Lung (tissue), 12 donors: ENCODE results near the gene UBAP2. TPM values are rescaled to one million over a fixed set of nuclear protein-coding genes. Genes with fewer than 3 reads are reported as not detected.
A peak's percentile ranks its signal among the peaks of the same experiment; 100 is the strongest.

Source experiments
- ATAC-seq: fragments of 200-7000 bp; cut with Tn5 transposase; one replicate; pipeline ENCODE4 v1.9.1; 2020; ENCODE audit warnings: moderate number of reproducible peaks; ENCODE audit not compliant: insufficient read depth, low FRiP score
- DNase-seq, 3 donors: peaks; one replicate each; pipeline ENCODE4 v3.0.0-alpha.2; 2013 to 2017
- H3K27ac ChIP-seq, 2 donors: one replicate each; pipeline ENCODE4 v1.5.1; 2013; ENCODE audit warnings: mild to moderate bottlenecking in 2 of 2, moderate library complexity in 2 of 2, control low read depth in 1 of 2, inconsistent platforms in 1 of 2, low read depth in 1 of 2, low read length in 1 of 2
- H3K27me3 ChIP-seq, 3 donors: one replicate each; pipeline ENCODE4 v1.5.1; 2013; ENCODE audit warnings: low read length in 2 of 3; ENCODE audit not compliant: control insufficient read depth in 3 of 3, insufficient read depth in 3 of 3
- H3K36me3 ChIP-seq, 4 donors: one replicate each; pipeline ENCODE4 v1.5.1; 2013; ENCODE audit warnings: low read length in 4 of 4, mild to moderate bottlenecking in 1 of 4, moderate library complexity in 1 of 4; ENCODE audit not compliant: control insufficient read depth in 4 of 4, insufficient read depth in 4 of 4
- H3K4me1 ChIP-seq, 5 donors: one replicate each; pipeline ENCODE4 v1.5.1; 2013; ENCODE audit warnings: low read length in 5 of 5, mild to moderate bottlenecking in 2 of 5, moderate library complexity in 1 of 5; ENCODE audit not compliant: control insufficient read depth in 5 of 5, insufficient read depth in 5 of 5
- H3K4me3 ChIP-seq: one replicate; pipeline ENCODE4 v1.5.1; 2013; ENCODE audit warnings: mild to moderate bottlenecking, control low read depth, moderate library complexity
- H3K9ac ChIP-seq, 2 donors: one replicate each; pipeline ENCODE4 v1.5.1; 2013; ENCODE audit warnings: low read length in 2 of 2, control low read depth in 1 of 2; ENCODE audit not compliant: insufficient read depth in 1 of 2
- H3K9me3 ChIP-seq, 4 donors: one replicate each; pipeline ENCODE4 v1.5.1; 2013; ENCODE audit warnings: low read length in 3 of 4, mild to moderate bottlenecking in 1 of 4, moderate library complexity in 1 of 4; ENCODE audit not compliant: control insufficient read depth in 4 of 4, insufficient read depth in 3 of 4
- CTCF ChIP-seq: IDR thresholded peaks from 2 replicates; pipeline ENCODE4 v1.5.1; 2012; ENCODE audit warnings: mild to moderate bottlenecking; ENCODE audit errors: control extremely low read depth, extremely low read depth
- WGBS, 2 donors: extraction: QIAGEN DNeasy Blood & Tissue Kit; methylation state at CpG; one replicate each; pipeline ENCODE4 v1.1.7; 2013; 5-methylcytosine and 5-hydroxymethylcytosine counted together
- polyA plus RNA-seq, 2 donors: library from polyadenylated mRNA; stranded (reverse); fragments of 200-250 nt; gene quantifications; one replicate each; pipeline ENCODE4 v1.2.1, GENCODE V29; 2013
- total RNA-seq, 2 donors: library from RNA; depleted of rRNA in 1 of 2; stranded (reverse); fragments of >200 nt in 1 of 2; gene quantifications; one replicate each; pipeline ENCODE4 v1.2.1, GENCODE V29; 2014 to 2021
- donor health status: control.
- donor health status: control.
- donor health status: Bipolar disorder and iron deficiency.
- donor health status: healthy.
- donor health status: DM: yes; HTN: yes; CAD: no.

Gene UBAP2
- total and polyA plus RNA-seq, 4 donors, result 12.6 to 45.4 (median 21.3) TPM

- Histone ChIP-seq H3K9me3 (no peaks in the 10 kb centered on the region), H3K9ac (no peak overlapping the region), H3K4me1 (no peaks in the 10 kb centered on the region), H3K36me3 (peaks cover 23 to 42% (median 40%) of the 10 kb centered on the region in 4 donors), H3K27ac (no peak overlapping the region), H3K4me3 (no peak overlapping the region), H3K27me3 (no peaks in the 10 kb centered on the region)
- no peak for TF ChIP-seq CTCF
- ATAC-seq (no peak), DNase-seq (no peak)
- 88 to 95% methylated on average over 4 of the region's 4 CpGs for WGBS, 2 donors
Measured at GRCh38 chr9:34096751-34097150, 48.1 kb upstream of the UBAP2 start.

GRCh38 chr9:34093578-34093977 is 44.9 kb upstream of the UBAP2 start:
- Histone ChIP-seq H3K9ac (no peak overlapping the region), H3K36me3 (peaks cover 35 to 53% (median 44%) of the 10 kb centered on the region in 4 donors), H3K4me1 (no peaks in the 10 kb centered on the region), H3K4me3 (no peak overlapping the region), H3K27me3 (no peaks in the 10 kb centered on the region), H3K9me3 (no peaks in the 10 kb centered on the region), H3K27ac (peak overlapping the region in 1 of 2 donors; percentile 24)
- 95 to 96% methylated on average over 5 of the region's 5 CpGs for WGBS, 2 donors
- ATAC-seq (no peak), DNase-seq (no peak)
- no peak for TF ChIP-seq CTCF

GRCh38 chr9:34089311-34089710 is 40.6 kb upstream of the UBAP2 start:
- TF ChIP-seq CTCF, result no peak
- Histone ChIP-seq H3K27ac (no peak overlapping the region), H3K4me3 (no peak overlapping the region), H3K27me3 (no peaks in the 10 kb centered on the region), H3K4me1 (peaks cover 0 to 1% (median 0%) of the 10 kb centered on the region in 5 donors), H3K9ac (no peak overlapping the region), H3K36me3 (peaks cover 24 to 52% (median 44%) of the 10 kb centered on the region in 4 donors), H3K9me3 (no peaks in the 10 kb centered on the region)
- ATAC-seq, result no peak
- 90 to 94% methylated on average over 7 of the region's 7 CpGs for WGBS, 2 donors
- no peak for DNase-seq

- no peak for TF ChIP-seq CTCF
- 9 to 25% methylated on average over 1 of the region's 1 CpG for WGBS, 2 donors
- no peak overlapping the region for H3K4me3 ChIP-seq
- H3K27ac ChIP-seq, result no peak overlapping the region
- no peak for DNase-seq
- no peak for ATAC-seq
- H3K27me3 ChIP-seq, result no peaks in the 10 kb centered on the region
- H3K9ac ChIP-seq, result no peak overlapping the region
- peaks cover 0 to 6% (median 0%) of the 10 kb centered on the region in 5 donors for H3K4me1 ChIP-seq
- H3K9me3 ChIP-seq, result no peaks in the 10 kb centered on the region
- peaks cover 14 to 44% (median 34%) of the 10 kb centered on the region in 4 donors for H3K36me3 ChIP-seq
Measured at GRCh38 chr9:34087370-34087769, 38.7 kb upstream of the UBAP2 start.
